ENCODE measurements around the gene PCDHB10. TPM values are rescaled to one million over a fixed set of nuclear protein-coding genes. Genes with fewer than 3 reads are reported as not detected.
"Not testable (repeated sequence)": the region's sequence is repeated elsewhere in the genome, so short reads cannot be mapped to it uniquely, and the experiment has no call there.

The PCDHB10 gene
- 1 to 10 TPM; 4.8 to 7.5 (median 6.8) TPM for polyA plus RNA-seq (ENCODE audit: insufficient read length in 3 of 3)
- long read RNA-seq, donor 1, transcript PCDHB10-201 (1 exons, 3,290 nt), result major isoform, 6 of 6 reads
- long read RNA-seq, donor 1, partial matches to known transcripts, result 0 of 6 reads
- long read RNA-seq, donor 1, other reads (novel, unspliced or antisense), result 0 of 6 reads
- long read RNA-seq, donor 2, partial matches to known transcripts, result 0 of 4 reads
- long read RNA-seq, donor 2, other reads (novel, unspliced or antisense), result 0 of 4 reads
- long read RNA-seq, donor 3, transcript PCDHB10-201 (1 exons, 3,290 nt), result major isoform, 8 of 8 reads
- long read RNA-seq, donor 3, partial matches to known transcripts, result 0 of 8 reads
- long read RNA-seq, donor 3, other reads (novel, unspliced or antisense), result 0 of 8 reads
- long read RNA-seq, donor 4, partial matches to known transcripts, result 0 of 3 reads
- long read RNA-seq, donor 4, other reads (novel, unspliced or antisense), result 0 of 3 reads
- long read RNA-seq, donor 5, result 0 reads
- long read RNA-seq, donor 6, transcript PCDHB10-201 (1 exons, 3,290 nt), result major isoform, 6 of 6 reads
- long read RNA-seq, donor 6, partial matches to known transcripts, result 0 of 6 reads
- long read RNA-seq, donor 6, other reads (novel, unspliced or antisense), result 0 of 6 reads
- long read RNA-seq, donor 7, transcript PCDHB10-201 (1 exons, 3,290 nt), result major isoform, 9 of 9 reads
- long read RNA-seq, donor 7, partial matches to known transcripts, result 0 of 9 reads
- long read RNA-seq, donor 7, other reads (novel, unspliced or antisense), result 0 of 9 reads
- long read RNA-seq, donor 8, result 0 reads
- long read RNA-seq, donor 9, partial matches to known transcripts, result 0 of 3 reads
- long read RNA-seq, donor 9, other reads (novel, unspliced or antisense), result 0 of 3 reads
- long read RNA-seq, donor 10, transcript PCDHB10-201 (1 exons, 3,290 nt), result major isoform, 6 of 6 reads
- long read RNA-seq, donor 10, partial matches to known transcripts, result 0 of 6 reads
- long read RNA-seq, donor 10, other reads (novel, unspliced or antisense), result 0 of 6 reads
- long read RNA-seq, donor 11, transcript PCDHB10-201 (1 exons, 3,290 nt), result major isoform, 6 of 6 reads
- long read RNA-seq, donor 11, partial matches to known transcripts, result 0 of 6 reads
- long read RNA-seq, donor 11, other reads (novel, unspliced or antisense), result 0 of 6 reads
- long read RNA-seq, donor 12, partial matches to known transcripts, result 0 of 3 reads
- long read RNA-seq, donor 12, other reads (novel, unspliced or antisense), result 0 of 3 reads
- long read RNA-seq, donor 13, result 0 reads
- long read RNA-seq, donor 14, transcript PCDHB10-201 (1 exons, 3,290 nt), result major isoform, 7 of 7 reads
- long read RNA-seq, donor 14, partial matches to known transcripts, result 0 of 7 reads
- long read RNA-seq, donor 14, other reads (novel, unspliced or antisense), result 0 of 7 reads
- long read RNA-seq, donor 15, partial matches to known transcripts, result 0 of 3 reads
- long read RNA-seq, donor 15, other reads (novel, unspliced or antisense), result 0 of 3 reads
- long read RNA-seq, donor 16, transcript PCDHB10-201 (1 exons, 3,290 nt), result major isoform, 7 of 7 reads
- long read RNA-seq, donor 16, partial matches to known transcripts, result 0 of 7 reads
- long read RNA-seq, donor 16, other reads (novel, unspliced or antisense), result 0 of 7 reads

GRCh38 chr5:141192110-141192725 is at the start of gene PCDHB10:
Gene PCDHB10, plus strand, starts transcription at chr5:141192353. Its CDS starts 200 bp downstream, at chr5:141192553.
- peak in 1 of 11 donors; percentile 14 for DNase-seq (ENCODE audit: extremely low read depth in 1 of 11, low read depth in 9 of 11, low spot score in 4 of 11)

GRCh38 chr5:141149812-141150211 is 42.3 kb upstream of the PCDHB10 start, which contains the start of gene PCDHB6:
Gene PCDHB6, plus strand, starts transcription at chr5:141150057. Its CDS starts 201 bp downstream, at chr5:141150258.
- peak in 2 of 11 donors; percentile 9 to 39 for DNase-seq (ENCODE audit: extremely low read depth in 1 of 11, low read depth in 9 of 11, low spot score in 4 of 11)

GRCh38 chr5:141150224-141150992 is 41.7 kb upstream of the PCDHB10 start:
- no peak for DNase-seq (ENCODE audit: extremely low read depth in 1 of 11, low read depth in 9 of 11, low spot score in 4 of 11)

GRCh38 chr5:141150993-141151325 is 41.2 kb upstream of the PCDHB10 start:
- no peak for DNase-seq (ENCODE audit: extremely low read depth in 1 of 11, low read depth in 9 of 11, low spot score in 4 of 11)

- not testable (repeated sequence) for DNase-seq (ENCODE audit: extremely low read depth in 1 of 11, low read depth in 9 of 11, low spot score in 4 of 11)
Observed at GRCh38 chr5:141151632-141152031, 40.5 kb upstream of the PCDHB10 start.

- DNase-seq (ENCODE audit: extremely low read depth in 1 of 11, low read depth in 9 of 11, low spot score in 4 of 11), result not testable (repeated sequence)
Observed at GRCh38 chr5:141152096-141152495, 40.1 kb upstream of the PCDHB10 start.

GRCh38 chr5:141155540-141156374 is 36.4 kb upstream of the PCDHB10 start:
- DNase-seq (ENCODE audit: extremely low read depth in 1 of 11, low read depth in 9 of 11, low spot score in 4 of 11), result no peak

- not testable (repeated sequence) for DNase-seq (ENCODE audit: extremely low read depth in 1 of 11, low read depth in 9 of 11, low spot score in 4 of 11)
Observed at GRCh38 chr5:141157356-141157755, 34.8 kb upstream of the PCDHB10 start.

GRCh38 chr5:141157901-141158300 is 34.3 kb upstream of the PCDHB10 start:
- DNase-seq (ENCODE audit: extremely low read depth in 1 of 11, low read depth in 9 of 11, low spot score in 4 of 11), result not testable (repeated sequence)

GRCh38 chr5:141172381-141173204 is 19.6 kb upstream of the PCDHB10 start, which contains the start of gene PCDHB7:
Gene PCDHB7, plus strand, starts transcription at chr5:141172644. Its CDS starts 192 bp downstream, at chr5:141172836.
- peak in 2 of 11 donors; percentile 23 to 50 for DNase-seq (ENCODE audit: extremely low read depth in 1 of 11, low read depth in 9 of 11, low spot score in 4 of 11)

GRCh38 chr5:141174291-141175104 is 17.7 kb upstream of the PCDHB10 start:
- DNase-seq (ENCODE audit: extremely low read depth in 1 of 11, low read depth in 9 of 11, low spot score in 4 of 11), result not testable (repeated sequence)

GRCh38 chr5:141175933-141176332 is 16.2 kb upstream of the PCDHB10 start:
- no peak for DNase-seq (ENCODE audit: extremely low read depth in 1 of 11, low read depth in 9 of 11, low spot score in 4 of 11)

GRCh38 chr5:141177577-141178191 is 14.5 kb upstream of the PCDHB10 start, which contains the start of gene PCDHB8:
Gene PCDHB8, plus strand, starts transcription at chr5:141177790. Its CDS starts 245 bp downstream, at chr5:141178035.
- not testable (repeated sequence) for DNase-seq (ENCODE audit: extremely low read depth in 1 of 11, low read depth in 9 of 11, low spot score in 4 of 11)

- DNase-seq (ENCODE audit: extremely low read depth in 1 of 11, low read depth in 9 of 11, low spot score in 4 of 11), result not testable (repeated sequence)
Observed at GRCh38 chr5:141179371-141179770, 12.8 kb upstream of the PCDHB10 start.
